Common myeloid progenitor, CD34-positive (primary cell): ENCODE measurements around the gene PDE4D.
A peak's percentile ranks its signal among the peaks of the same experiment; 100 is the strongest.

ENCODE experiments used
- CTCF ChIA-PET: fragments of 350-600 bp; sonication (Branson Sonifier 250); formaldehyde crosslinking; loops from one replicate; lab custom pipeline; 2021; ENCODE audit warnings: antibody characterized with exemption; lab: Charles Lee
- POLR2A ChIA-PET: fragments of 350-600 bp; sonication (Branson Sonifier 250); formaldehyde crosslinking; loops from one replicate; lab custom pipeline; 2021; ENCODE audit warnings: antibody characterized with exemption; lab: Charles Lee
- DNase-seq, 3 donors: peaks; one replicate each; pipeline versions ENCODE4 v3.0.0 to v3.0.0-alpha.2; 2013
- H3K27ac ChIP-seq, 2 experiments: 1 replicate in 1 of 2; 2 replicates in 1 of 2; pipeline ENCODE4 v1.7.0; 2013; ENCODE audit warnings: inconsistent platforms in 2 of 2, low read length in 2 of 2, mild to moderate bottlenecking in 2 of 2, low read depth in 1 of 2, moderate library complexity in 1 of 2; ENCODE audit not compliant: severe bottlenecking in 2 of 2, insufficient read depth in 1 of 2, poor library complexity in 1 of 2
- H3K27me3 ChIP-seq, 5 experiments: replicated peaks in 2 of 5; 1 replicate in 3 of 5; 2 replicates in 2 of 5; pipeline versions ENCODE4 v1.6.1 to v1.7.0; 2013; ENCODE audit warnings: low read length in 4 of 5, mild to moderate bottlenecking in 2 of 5, moderate library complexity in 2 of 5, inconsistent platforms in 1 of 5; ENCODE audit not compliant: insufficient read depth in 5 of 5, control insufficient read depth in 4 of 5
- H3K36me3 ChIP-seq, 4 experiments: 1 replicate in 2 of 4; 2 replicates in 2 of 4; pipeline versions ENCODE4 v1.6.1 to v1.7.0; 2013; ENCODE audit warnings: low read length in 3 of 4, control low read depth in 1 of 4, mild to moderate bottlenecking in 1 of 4; ENCODE audit not compliant: control insufficient read depth in 4 of 4, insufficient read depth in 4 of 4
- H3K4me1 ChIP-seq, 4 experiments: 1 replicate in 3 of 4; 2 replicates in 1 of 4; pipeline versions ENCODE4 v1.6.1 to v1.7.1; 2013; ENCODE audit warnings: low read length in 3 of 4, mild to moderate bottlenecking in 3 of 4, control low read depth in 1 of 4, inconsistent platforms in 1 of 4, moderate library complexity in 1 of 4; ENCODE audit not compliant: control insufficient read depth in 4 of 4, insufficient read depth in 4 of 4; ENCODE audit errors: control extremely low read depth in 1 of 4
- H3K4me3 ChIP-seq, 7 experiments: 1 replicate in 4 of 7; 2 replicates in 3 of 7; pipeline versions ENCODE4 v1.5.1 to v1.7.0; 2013; ENCODE audit warnings: mild to moderate bottlenecking in 7 of 7, low read length in 6 of 7, moderate library complexity in 6 of 7, inconsistent platforms in 2 of 7, low read depth in 2 of 7, control low read depth in 1 of 7; ENCODE audit not compliant: insufficient read depth in 4 of 7, control insufficient read depth in 1 of 7; ENCODE audit errors: extremely low read depth in 1 of 7
- H3K9me3 ChIP-seq, 5 experiments: 1 replicate in 4 of 5; 2 replicates in 1 of 5; pipeline versions ENCODE4 v1.6.1 to v1.7.1; 2013; ENCODE audit warnings: low read length in 4 of 5, mild to moderate bottlenecking in 2 of 5, inconsistent platforms in 1 of 5, low read depth in 1 of 5, moderate library complexity in 1 of 5; ENCODE audit not compliant: control insufficient read depth in 4 of 5, insufficient read depth in 2 of 5; ENCODE audit errors: control extremely low read depth in 1 of 5
- WGBS: methylation state at CpG from one replicate; pipeline ENCODE4 v1.1.5; 2013; ENCODE audit not compliant: insufficient coverage; 5-methylcytosine and 5-hydroxymethylcytosine counted together

Gene PDE4D

DNA sequence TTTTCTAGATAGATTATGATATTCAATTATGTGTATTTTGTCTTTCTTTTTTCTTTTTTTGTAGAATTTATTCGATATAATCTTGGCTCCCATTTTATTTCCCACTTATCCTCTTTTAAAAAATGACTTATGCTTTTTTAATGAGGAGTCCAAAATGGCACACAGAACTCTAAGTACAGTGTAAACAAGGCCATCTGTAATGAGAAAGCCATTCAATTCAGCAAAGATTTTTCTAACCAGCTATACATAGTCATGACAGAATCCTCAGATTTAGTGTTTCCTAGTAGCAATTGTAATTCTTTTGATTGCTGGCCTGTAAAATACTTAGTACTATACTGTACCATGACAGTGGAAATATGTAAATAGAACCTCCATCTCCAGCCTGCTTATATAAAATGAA, 659.3 kb downstream of the PDE4D start:
- DNase-seq = no peak
- WGBS = no CpG with 5 or more reads among the region's 1 CpG
- Histone ChIP-seq H3K27me3 (no peaks in the 10 kb centered on the region), H3K4me3 (no peak overlapping the region), H3K27ac (no peak overlapping the region), H3K36me3 (no peaks in the 10 kb centered on the region), H3K9me3 (no peaks in the 10 kb centered on the region), H3K4me1 (no peaks in the 10 kb centered on the region)
- POLR2A ChIA-PET = interaction anchor here (0.6 kb wide), 1 partner anchor 961 kb away, joined by 4 read pairs; no protein-coding TSS in a partner anchor
- CTCF ChIA-PET = no interaction called here

- DNase-seq = no peak
- H3K36me3 ChIP-seq = no peaks in the 10 kb centered on the region
- no peak overlapping the region for H3K4me3 ChIP-seq
- ChIA-PET CTCF (interaction anchor here (1.0 kb wide), 1 partner anchor 120 kb away, joined by 3 read pairs; no protein-coding TSS in a partner anchor), POLR2A (no interaction called here)
- no peaks in the 10 kb centered on the region for H3K4me1 ChIP-seq
- 97% methylated on average over 3 of the region's 7 CpGs for WGBS
- H3K27ac ChIP-seq = no peak overlapping the region
- H3K9me3 ChIP-seq = no peaks in the 10 kb centered on the region
- no peaks in the 10 kb centered on the region for H3K27me3 ChIP-seq
Observed at GRCh38 chr5:59231221-59231931, 662.1 kb downstream of the PDE4D start.

DNA sequence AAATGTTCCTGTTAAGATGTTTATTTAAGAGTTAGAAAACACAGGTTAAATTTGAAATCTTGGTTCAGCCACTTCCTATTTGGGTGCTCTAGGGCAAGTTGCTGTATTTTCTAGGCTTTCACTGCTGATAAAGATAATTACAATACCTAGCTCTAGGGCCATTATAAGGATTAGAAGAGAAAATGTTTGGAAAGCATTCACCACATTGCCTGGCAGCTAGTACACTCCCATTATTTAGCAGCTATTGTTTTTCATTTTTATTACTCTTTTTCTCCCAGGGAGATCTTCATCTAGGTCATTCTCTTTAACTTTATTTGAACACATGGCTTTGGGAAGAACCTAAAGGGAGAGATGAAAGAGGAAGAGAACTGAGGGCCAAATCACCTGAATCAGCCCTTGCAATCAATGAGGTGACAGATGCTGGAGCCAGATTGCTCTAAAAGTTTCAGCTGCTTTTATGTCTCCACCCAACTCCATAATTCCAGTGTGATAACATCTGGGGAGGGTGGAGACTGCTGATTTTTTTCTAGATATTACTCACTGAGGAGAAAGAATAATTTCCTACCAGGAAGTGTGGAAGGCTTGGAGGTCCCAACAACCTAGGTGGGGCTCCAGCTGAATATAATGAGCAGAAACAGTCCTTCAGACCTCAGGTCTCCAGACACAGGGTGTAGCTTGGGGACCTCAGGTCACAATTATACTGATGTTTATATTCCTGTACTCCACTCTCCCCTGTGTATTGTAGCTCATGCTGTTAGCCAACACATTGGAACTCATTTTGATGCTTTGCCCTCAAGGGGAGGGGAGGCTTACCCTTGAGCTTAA, 670.6 kb downstream of the PDE4D start:
- Histone ChIP-seq H3K27me3 (no peaks in the 10 kb centered on the region), H3K36me3 (no peaks in the 10 kb centered on the region), H3K9me3 (peaks cover 0 to 7% (median 1%) of the 10 kb centered on the region in 5 experiments), H3K27ac (no peak overlapping the region), H3K4me1 (no peaks in the 10 kb centered on the region), H3K4me3 (no peak overlapping the region)
- ChIA-PET POLR2A (no interaction called here), CTCF (interaction anchor here (0.9 to 3.9 kb wide), 10 partner anchors 11 to 158 kb away, joined by 3 to 19 read pairs (median 3); no protein-coding TSS in a partner anchor)
- peak in 2 of 3 donors; percentile 3 to 8 for DNase-seq

DNA sequence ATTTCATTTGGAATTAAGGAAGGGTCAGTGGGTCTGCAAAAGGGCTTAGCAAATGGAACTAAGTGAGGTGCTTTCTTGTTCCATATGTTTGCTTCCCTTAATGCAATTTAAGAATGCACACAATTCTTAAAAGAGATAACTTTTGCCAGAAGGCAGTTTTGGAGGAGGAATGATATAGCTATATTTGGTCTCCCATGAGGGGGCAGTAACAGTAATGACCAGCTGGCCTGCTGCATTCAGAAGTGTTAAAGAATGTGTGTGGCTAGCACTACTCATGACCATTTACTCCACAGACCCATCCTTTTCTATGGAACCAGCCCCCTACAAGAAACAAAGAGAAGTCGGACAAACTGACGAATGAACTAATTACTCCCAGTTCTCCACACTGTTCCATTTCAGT, 671.8 kb downstream of the PDE4D start:
- H3K4me1 ChIP-seq = no peaks in the 10 kb centered on the region
- no peak overlapping the region for H3K27ac ChIP-seq
- H3K4me3 ChIP-seq = no peak overlapping the region
- peaks cover 0 to 7% (median 1%) of the 10 kb centered on the region in 5 experiments for H3K9me3 ChIP-seq
- POLR2A ChIA-PET = no interaction called here
- DNase-seq = no peak
- no peaks in the 10 kb centered on the region for H3K36me3 ChIP-seq
- whole genome bisulfite sequencing = 100% methylated on average over 2 of the region's 2 CpGs
- H3K27me3 ChIP-seq = no peaks in the 10 kb centered on the region
- CTCF ChIA-PET = interaction anchor here (0.9 to 3.9 kb wide), 6 partner anchors 11 to 159 kb away, joined by 3 to 19 read pairs (median 4); no protein-coding TSS in a partner anchor

GRCh38 chr5:59218424-59219045, 675.0 kb downstream of the PDE4D start:
- Histone ChIP-seq H3K27ac (no peak overlapping the region), H3K4me3 (no peak overlapping the region), H3K36me3 (peaks cover 0 to 9% (median 4%) of the 10 kb centered on the region in 4 experiments), H3K4me1 (no peaks in the 10 kb centered on the region), H3K27me3 (no peaks in the 10 kb centered on the region), H3K9me3 (no peaks in the 10 kb centered on the region)
- DNase-seq = peak; percentile 14 to 44 (median 43)
- no CpG with 5 or more reads among the region's 2 CpGs for WGBS
- ChIA-PET CTCF (interaction anchor here (0.6 to 3.3 kb wide), 2 partner anchors 149 to 154 kb away, joined by 3 to 7 read pairs; no protein-coding TSS in a partner anchor), POLR2A (no interaction called here)

- CTCF ChIA-PET = interaction anchor here (0.8 to 3.3 kb wide), 7 partner anchors 9 to 167 kb away, joined by 3 to 8 read pairs (median 4); no protein-coding TSS in a partner anchor
- no peak for DNase-seq
- POLR2A ChIA-PET = no interaction called here
- WGBS = no CpG with 5 or more reads among the region's 4 CpGs
- Histone ChIP-seq H3K36me3 (peaks cover 0 to 9% (median 4%) of the 10 kb centered on the region in 4 experiments), H3K4me1 (no peaks in the 10 kb centered on the region), H3K4me3 (no peak overlapping the region), H3K27me3 (no peaks in the 10 kb centered on the region), H3K27ac (no peak overlapping the region), H3K9me3 (no peaks in the 10 kb centered on the region)
Observed at GRCh38 chr5:59216841-59217240, 676.7 kb downstream of the PDE4D start.
